ENCODE measurements around the gene PAPLN.

Gene PAPLN

GRCh38 chr14:73313151-73313550, 75.8 kb downstream of the PAPLN start:
- Histone ChIP-seq H3K4me1 (ENCODE audit: control insufficient read depth in 1 of 2, insufficient read depth in 1 of 2, low read depth in 1 of 2, low read length in 1 of 2) (peaks cover 23 to 26% of the 10 kb centered on the region in 2 experiments), H3K36me3 (peaks cover 20% of the 10 kb centered on the region), H3K9me3 (no peaks in the 10 kb centered on the region), H3K27me3 (no peaks in the 10 kb centered on the region), H3K4me3 (ENCODE audit: low read depth in 1 of 2, low read length in 1 of 2) (no peak overlapping the region), H3K27ac (no peak overlapping the region)
- no peak for TF ChIP-seq CTCF (IDR thresholded peaks at IDR 0.05)

GRCh38 chr14:73323896-73324399, 86.6 kb downstream of the PAPLN start:
- H3K4me1 ChIP-seq (ENCODE audit: control insufficient read depth in 1 of 2, insufficient read depth in 1 of 2, low read depth in 1 of 2, low read length in 1 of 2) = no peaks in the 10 kb centered on the region
- no peaks in the 10 kb centered on the region for H3K27me3 ChIP-seq
- H3K36me3 ChIP-seq = peaks cover 28% of the 10 kb centered on the region
- H3K27ac ChIP-seq = no peak overlapping the region
- no peaks in the 10 kb centered on the region for H3K9me3 ChIP-seq
- TF ChIP-seq CTCF (IDR thresholded peaks at IDR 0.05) = no peak
- H3K4me3 ChIP-seq (ENCODE audit: low read depth in 1 of 2, low read length in 1 of 2) = no peak overlapping the region
